ENCODE results near the gene RNF208. TPM values are rescaled to one million over a fixed set of nuclear protein-coding genes. Genes with fewer than 3 reads are reported as not detected.
A peak's percentile ranks its signal among the peaks of the same experiment; 100 is the strongest.

The RNF208 gene
- total RNA-seq, 1 donor from 2014 or later, result 9.5 TPM

DNA sequence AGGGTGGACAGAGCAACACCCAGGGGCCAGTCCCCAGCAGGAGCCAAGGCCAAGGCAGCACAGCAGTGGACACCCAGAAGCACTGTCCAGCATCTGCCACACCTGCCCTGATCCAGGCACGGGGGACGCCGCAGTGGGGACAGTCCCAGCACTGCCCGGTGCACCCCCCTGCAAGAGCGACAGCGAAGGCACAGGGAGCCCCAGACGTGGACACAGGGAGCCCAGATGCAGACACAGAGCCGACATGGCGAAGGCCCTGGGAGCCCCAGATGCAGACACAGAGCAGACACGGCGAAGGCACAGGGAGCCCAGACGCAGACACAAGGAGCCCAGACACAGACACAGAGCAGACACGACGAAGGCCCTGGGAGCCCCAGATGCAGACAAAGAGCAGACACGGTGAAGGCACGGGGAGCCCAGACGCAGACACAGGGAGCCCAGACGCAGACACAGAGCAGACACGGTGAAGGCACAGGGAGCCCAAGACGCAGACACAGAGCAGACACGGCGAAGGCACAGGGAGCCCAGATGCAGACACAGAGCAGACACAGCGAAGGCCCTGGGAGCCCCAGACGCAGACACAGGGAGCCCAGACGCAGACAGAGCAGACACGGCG lies 38.0 kb downstream of the RNF208 start:
- Mint-ChIP-seq H3K9me3 (no peaks in the 10 kb centered on the region), H3K27ac (no peak overlapping the region), H3K4me3 (ENCODE audit: low read depth) (peak overlapping the region; percentile 17), H3K27me3 (ENCODE audit: low read depth) (no peaks in the 10 kb centered on the region), H3K4me1 (ENCODE audit: low read depth) (peaks cover 14% of the 10 kb centered on the region), H3K36me3 (ENCODE audit: low read depth) (peaks cover 30% of the 10 kb centered on the region)
- DNase-seq (ENCODE audit: low spot score), result no peak
- intact Hi-C loops (cut with micrococcal nuclease), result no loop called here

DNA sequence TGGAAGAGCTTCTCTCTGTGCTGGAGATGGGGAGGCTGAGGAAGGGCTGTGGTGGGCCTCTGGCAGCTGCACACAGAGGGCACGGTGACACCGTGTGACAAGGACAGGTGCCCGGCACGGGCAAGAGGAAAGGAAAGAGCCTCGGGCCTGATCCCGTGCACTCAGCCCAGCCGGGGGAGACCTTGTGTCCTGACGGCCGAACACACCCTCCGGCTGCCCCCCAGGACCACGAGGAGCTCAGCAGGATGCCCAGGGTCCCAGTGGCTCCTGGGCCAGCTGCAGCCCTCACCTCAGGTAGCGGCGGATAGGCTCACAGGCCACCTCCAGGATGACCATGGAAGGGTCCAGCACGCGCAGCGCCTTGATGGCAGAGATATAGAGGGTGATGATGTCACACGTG lies 39.2 kb downstream of the RNF208 start:
- no peak for DNase-seq (ENCODE audit: low spot score)
- no peaks in the 10 kb centered on the region for H3K27me3 Mint-ChIP-seq (ENCODE audit: low read depth)
- peaks cover 12% of the 10 kb centered on the region for H3K4me1 Mint-ChIP-seq (ENCODE audit: low read depth)
- intact Hi-C loops (cut with micrococcal nuclease), result no loop called here
- H3K9me3 Mint-ChIP-seq, result no peaks in the 10 kb centered on the region
- H3K4me3 Mint-ChIP-seq (ENCODE audit: low read depth), result no peak overlapping the region
- H3K27ac Mint-ChIP-seq, result no peak overlapping the region
- H3K36me3 Mint-ChIP-seq (ENCODE audit: low read depth), result peaks cover 31% of the 10 kb centered on the region

DNA sequence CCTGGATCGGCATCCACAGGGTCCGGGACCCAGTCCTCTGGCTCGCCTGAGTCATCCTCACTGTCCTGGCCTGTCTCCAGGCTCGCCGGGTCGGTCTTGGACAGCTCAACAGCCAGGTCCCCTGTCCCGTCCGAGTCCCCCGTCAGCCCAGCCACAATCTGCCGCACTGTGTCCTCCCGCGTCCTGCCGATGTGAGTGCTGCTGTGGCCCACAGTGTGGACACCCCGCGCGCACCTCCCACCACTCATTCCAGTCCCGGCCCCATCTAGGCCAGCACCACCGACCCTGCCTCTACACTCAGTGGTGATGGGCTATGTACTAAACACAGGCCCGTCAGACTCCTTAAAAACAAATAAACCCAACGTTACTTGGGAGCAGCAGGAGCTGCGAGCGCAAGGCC lies 40.4 kb downstream of the RNF208 start:
- H3K36me3 Mint-ChIP-seq (ENCODE audit: low read depth), result peaks cover 32% of the 10 kb centered on the region
- no peak overlapping the region for H3K27ac Mint-ChIP-seq
- intact Hi-C loops (cut with micrococcal nuclease), result no loop called here
- H3K4me1 Mint-ChIP-seq (ENCODE audit: low read depth), result peaks cover 2% of the 10 kb centered on the region
- no peak for DNase-seq (ENCODE audit: low spot score)
- H3K27me3 Mint-ChIP-seq (ENCODE audit: low read depth), result no peaks in the 10 kb centered on the region
- H3K9me3 Mint-ChIP-seq, result no peaks in the 10 kb centered on the region
- no peak overlapping the region for H3K4me3 Mint-ChIP-seq (ENCODE audit: low read depth)

DNA sequence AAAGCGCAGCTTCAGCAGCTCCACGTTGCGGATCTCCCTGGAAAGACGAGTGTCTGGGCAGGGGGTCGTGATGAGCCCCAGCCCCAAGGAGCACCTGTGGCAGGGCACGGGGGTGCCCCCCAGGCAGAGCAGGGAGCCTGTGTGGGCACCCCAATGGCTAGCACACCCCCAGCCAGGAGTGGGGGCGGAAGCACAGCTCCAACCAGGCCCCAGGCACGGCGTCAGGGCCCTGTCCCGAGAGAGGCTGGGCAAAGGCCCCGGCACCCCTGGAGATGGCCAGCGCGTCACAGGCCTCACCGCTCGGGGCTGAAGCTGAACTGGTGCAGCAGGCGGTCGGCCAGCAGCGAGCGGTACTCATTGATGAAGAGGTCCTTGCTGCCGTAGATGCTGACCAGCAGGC lies 41.5 kb downstream of the RNF208 start:
- peaks cover 29% of the 10 kb centered on the region for H3K36me3 Mint-ChIP-seq (ENCODE audit: low read depth)
- H3K4me1 Mint-ChIP-seq (ENCODE audit: low read depth), result no peaks in the 10 kb centered on the region

DNA sequence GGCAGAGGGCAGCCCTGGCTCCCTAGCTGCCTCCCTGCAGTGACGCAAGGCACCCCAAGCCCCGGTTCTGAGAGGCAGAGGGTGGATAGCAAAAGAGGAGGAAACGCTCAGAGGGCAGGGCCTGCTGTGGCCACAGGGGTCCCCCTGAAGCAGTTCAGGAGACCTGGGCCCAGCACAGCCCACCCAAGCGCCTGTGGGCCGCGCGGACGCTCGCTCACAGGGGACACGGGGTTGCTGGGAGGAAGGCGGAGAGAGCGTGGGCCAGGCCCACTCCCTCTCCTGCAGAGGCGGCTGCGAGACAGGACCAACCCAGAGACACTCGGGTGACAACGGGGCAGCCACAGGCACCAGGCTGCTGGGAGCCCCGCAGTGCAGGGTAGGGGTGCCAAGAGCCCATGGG lies 42.3 kb downstream of the RNF208 start:
- Mint-ChIP-seq H3K27me3 (ENCODE audit: low read depth) (no peaks in the 10 kb centered on the region), H3K27ac (no peak overlapping the region), H3K4me3 (ENCODE audit: low read depth) (no peak overlapping the region), H3K36me3 (ENCODE audit: low read depth) (peaks cover 26% of the 10 kb centered on the region), H3K9me3 (no peaks in the 10 kb centered on the region), H3K4me1 (ENCODE audit: low read depth) (no peaks in the 10 kb centered on the region)
- intact Hi-C loops (cut with micrococcal nuclease), result loop anchor here (10.0 kb wide), 2 partner anchors 55 to 335 kb away; partner anchors contain the start of genes AJM1 and PHPT1
- no peak for DNase-seq (ENCODE audit: low spot score)

More for the DNA sequence above, 41.5 kb downstream of the RNF208 start:
- H3K9me3 Mint-ChIP-seq, result no peaks in the 10 kb centered on the region
- intact Hi-C loops (cut with micrococcal nuclease), result no loop called here
- DNase-seq (ENCODE audit: low spot score), result no peak
- H3K27ac Mint-ChIP-seq, result no peak overlapping the region
- H3K27me3 Mint-ChIP-seq (ENCODE audit: low read depth), result no peaks in the 10 kb centered on the region
- H3K4me3 Mint-ChIP-seq (ENCODE audit: low read depth), result no peak overlapping the region

DNA sequence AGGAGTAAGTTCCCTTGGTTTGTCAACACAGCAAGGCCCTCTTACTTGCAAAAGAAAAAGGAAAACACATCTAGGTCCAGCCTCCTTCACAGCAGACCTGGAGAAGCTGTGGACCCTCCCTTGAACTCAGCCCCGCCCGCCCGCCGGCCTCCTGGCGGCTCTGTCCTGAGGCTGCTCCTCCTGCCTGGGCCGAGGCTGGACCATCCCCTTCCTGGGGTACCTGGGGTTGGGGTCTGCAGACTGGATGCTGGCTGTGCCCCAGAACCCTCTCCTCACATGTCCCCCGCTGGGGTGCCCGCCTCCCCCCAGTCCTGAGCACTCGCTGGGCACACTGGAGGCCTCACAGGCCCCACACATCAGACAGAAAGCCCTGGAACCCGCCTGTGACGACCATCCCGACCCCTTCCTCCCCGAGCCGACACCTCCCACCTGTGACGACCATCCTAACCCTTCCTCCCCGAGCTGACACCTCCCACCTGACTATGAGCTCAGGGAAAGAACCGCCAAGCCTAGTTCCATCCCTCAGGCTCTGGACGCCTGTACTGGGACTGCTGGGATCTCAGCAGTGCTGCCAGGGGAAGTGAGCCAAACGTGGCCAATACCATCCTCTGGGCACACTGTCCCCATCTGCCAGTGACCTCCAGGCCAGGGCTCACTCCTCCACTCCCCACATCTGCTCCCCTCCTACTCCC lies 43.0 kb downstream of the RNF208 start:
- no peak for DNase-seq (ENCODE audit: low spot score)
- Mint-ChIP-seq H3K4me1 (ENCODE audit: low read depth) (no peaks in the 10 kb centered on the region), H3K27ac (no peak overlapping the region), H3K36me3 (ENCODE audit: low read depth) (peaks cover 21% of the 10 kb centered on the region), H3K4me3 (ENCODE audit: low read depth) (no peak overlapping the region), H3K27me3 (ENCODE audit: low read depth) (no peaks in the 10 kb centered on the region), H3K9me3 (no peaks in the 10 kb centered on the region)
- intact Hi-C loops (cut with micrococcal nuclease), result loop anchor here (10.0 kb wide), 2 partner anchors 54 to 334 kb away; partner anchors contain the start of genes AJM1 and PHPT1

DNA sequence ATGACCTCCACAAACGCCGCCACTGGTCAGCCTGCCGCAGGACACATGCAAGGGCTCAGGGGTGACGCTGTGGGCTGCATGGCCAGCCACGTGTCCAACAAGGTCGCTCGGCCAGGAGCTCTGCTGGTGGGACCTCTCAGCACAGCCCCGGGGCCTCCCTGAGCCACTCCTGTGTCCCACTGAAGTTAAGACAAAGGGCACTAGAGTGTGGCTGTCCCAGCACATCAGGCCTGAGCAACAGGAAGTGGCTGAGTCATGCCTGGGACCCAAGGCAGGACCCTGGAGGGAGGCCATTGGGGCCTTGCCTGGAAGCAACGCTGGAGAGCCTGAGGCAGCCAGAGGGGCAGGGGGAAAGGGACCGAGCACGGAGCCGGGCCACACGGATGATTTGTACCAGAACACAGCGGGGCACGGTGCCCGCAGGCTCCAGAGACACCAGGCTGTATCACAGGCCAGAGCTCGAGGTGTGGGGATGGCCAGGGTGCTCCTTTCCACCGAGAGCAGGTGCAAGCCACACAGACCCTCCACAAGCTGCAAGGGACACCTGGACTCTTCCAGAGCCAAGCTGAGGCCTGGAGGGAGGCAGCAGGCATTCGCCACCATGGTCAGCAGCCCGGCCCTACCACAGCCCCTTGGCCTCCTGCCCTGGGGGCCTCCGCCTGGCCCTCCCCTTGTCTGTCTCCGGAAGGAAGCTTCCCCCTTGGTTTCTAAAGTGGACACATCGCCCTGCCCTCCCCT lies 43.7 kb downstream of the RNF208 start:
- H3K4me3 Mint-ChIP-seq (ENCODE audit: low read depth), result no peak overlapping the region
- intact Hi-C loops (cut with micrococcal nuclease), result loop anchor here (10.0 kb wide), 2 partner anchors 54 to 334 kb away; partner anchors contain the start of genes AJM1 and PHPT1

DNA sequence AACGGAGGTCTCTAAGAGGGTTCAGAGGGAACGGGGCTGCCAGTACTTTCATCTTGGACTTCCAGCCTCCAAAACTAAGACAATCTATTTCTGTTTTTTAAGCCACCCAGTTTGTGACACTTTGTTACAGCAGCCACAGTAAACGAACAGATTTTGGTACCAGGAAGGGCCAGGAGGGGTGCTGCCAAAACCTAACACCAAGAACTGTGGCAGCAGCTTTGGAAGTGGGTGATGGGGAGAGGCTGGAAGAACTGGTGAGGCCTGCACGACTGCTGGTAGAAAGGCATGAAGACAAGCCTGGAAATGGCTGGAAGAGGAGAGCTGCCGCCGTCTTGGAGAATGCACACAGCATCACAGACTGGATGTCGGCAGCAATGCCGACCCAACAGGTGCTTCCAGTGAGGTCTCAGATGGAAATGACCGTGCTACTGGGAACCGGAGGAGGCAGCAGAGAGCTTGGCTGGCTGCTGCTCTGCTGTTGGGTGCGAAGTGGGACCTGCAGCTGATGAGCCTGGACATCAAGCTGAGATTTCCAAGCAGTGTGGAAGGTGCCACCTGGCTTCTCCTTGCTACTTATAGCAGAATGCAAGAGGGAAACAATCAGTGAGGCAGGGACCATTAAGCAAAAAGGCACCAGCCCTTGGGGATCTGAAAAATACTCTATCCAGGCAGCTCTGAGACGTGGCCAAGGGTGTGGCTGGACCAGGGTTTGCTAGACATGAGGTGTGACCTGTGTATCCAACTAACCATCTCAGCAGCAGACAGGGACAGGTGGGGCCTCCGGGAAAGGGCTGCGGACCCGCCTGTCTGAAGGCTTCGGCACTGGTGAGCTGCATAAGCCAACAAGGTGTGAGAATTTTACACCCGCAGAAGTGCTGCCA lies 45.5 kb downstream of the RNF208 start:
- Mint-ChIP-seq H3K27ac (no peak overlapping the region), H3K4me3 (ENCODE audit: low read depth) (no peak overlapping the region), H3K36me3 (ENCODE audit: low read depth) (peaks cover 9% of the 10 kb centered on the region), H3K27me3 (ENCODE audit: low read depth) (peaks cover 5% of the 10 kb centered on the region), H3K4me1 (ENCODE audit: low read depth) (no peaks in the 10 kb centered on the region), H3K9me3 (no peaks in the 10 kb centered on the region)
- no peak for DNase-seq (ENCODE audit: low spot score)
- intact Hi-C loops (cut with micrococcal nuclease), result loop anchor here (10.0 kb wide), 2 partner anchors 52 to 332 kb away; partner anchors contain the start of genes AJM1 and PHPT1

More for the DNA sequence above, 43.7 kb downstream of the RNF208 start:
- no peaks in the 10 kb centered on the region for H3K27me3 Mint-ChIP-seq (ENCODE audit: low read depth)
- no peak for DNase-seq (ENCODE audit: low spot score)
- no peaks in the 10 kb centered on the region for H3K9me3 Mint-ChIP-seq
- H3K36me3 Mint-ChIP-seq (ENCODE audit: low read depth), result peaks cover 15% of the 10 kb centered on the region
- H3K27ac Mint-ChIP-seq, result no peak overlapping the region
- no peaks in the 10 kb centered on the region for H3K4me1 Mint-ChIP-seq (ENCODE audit: low read depth)

DNA sequence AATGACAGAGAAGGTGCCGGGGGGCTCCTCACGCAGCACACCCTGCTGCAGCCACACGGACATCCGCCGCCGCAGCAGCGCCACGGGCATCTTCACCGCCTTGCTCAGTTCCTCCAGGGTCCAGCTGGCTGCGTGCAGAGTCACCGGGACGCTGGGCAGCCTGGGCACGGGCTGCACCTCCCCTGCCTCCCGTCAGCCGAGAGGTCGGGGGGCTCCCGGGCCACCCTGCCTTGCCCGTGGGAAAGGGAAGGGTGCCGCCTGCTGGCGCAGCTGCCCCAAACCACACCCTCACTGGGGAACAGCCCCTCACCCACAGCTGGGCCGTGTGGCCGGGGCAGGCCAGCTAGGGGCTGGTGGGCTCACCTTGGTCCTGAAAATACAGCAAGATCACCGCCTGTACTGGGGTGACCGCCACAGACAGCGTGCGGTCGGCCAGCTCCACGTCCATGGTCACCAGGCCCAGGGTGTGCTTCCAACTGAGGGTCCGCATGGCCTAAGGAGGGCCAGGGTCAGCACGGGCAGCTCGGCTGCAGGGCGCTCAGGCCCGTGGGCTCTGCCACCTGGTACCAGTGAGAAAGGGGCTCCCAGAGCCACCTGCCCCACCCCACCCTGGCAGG lies 46.6 kb downstream of the RNF208 start:
- Mint-ChIP-seq H3K27ac (no peak overlapping the region), H3K4me1 (ENCODE audit: low read depth) (no peaks in the 10 kb centered on the region), H3K9me3 (no peaks in the 10 kb centered on the region), H3K36me3 (ENCODE audit: low read depth) (peaks cover 8% of the 10 kb centered on the region), H3K27me3 (ENCODE audit: low read depth) (peaks cover 8% of the 10 kb centered on the region), H3K4me3 (ENCODE audit: low read depth) (no peak overlapping the region)
- no peak for DNase-seq (ENCODE audit: low spot score)
- intact Hi-C loops (cut with micrococcal nuclease), result loop anchor here (10.0 kb wide), 2 partner anchors 51 to 331 kb away; partner anchors contain the start of genes AJM1 and PHPT1

DNA sequence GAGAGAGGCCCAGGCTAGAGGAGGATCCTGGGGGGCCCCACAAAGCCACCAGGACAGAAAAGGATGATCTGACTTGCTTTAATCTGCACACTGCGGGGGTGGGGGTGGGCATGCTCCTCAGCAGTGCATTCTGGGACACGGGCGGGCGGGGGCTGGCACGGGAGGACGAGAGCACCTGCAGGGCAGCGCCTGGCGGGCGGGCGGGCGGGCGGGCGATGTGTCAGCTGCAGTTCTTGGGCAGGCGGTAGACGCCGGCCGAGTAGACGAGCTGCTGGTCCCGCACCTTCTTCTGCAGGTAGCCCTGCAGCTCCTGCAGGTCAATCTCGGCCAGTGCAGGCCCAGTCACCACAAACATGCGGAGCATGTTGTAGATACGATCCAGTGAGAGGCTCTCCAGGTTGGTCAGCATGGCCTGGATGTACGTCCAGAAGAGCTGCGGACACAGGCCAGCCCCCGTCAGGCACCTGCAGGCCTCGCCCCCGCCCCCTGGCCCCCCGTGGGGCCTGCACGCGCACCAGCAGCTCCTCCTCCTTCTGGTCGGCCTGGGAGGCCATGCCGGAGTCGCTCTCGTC lies 47.2 kb downstream of the RNF208 start:
- intact Hi-C loops (cut with micrococcal nuclease), result loop anchor here (10.0 kb wide), 2 partner anchors 50 to 330 kb away; partner anchors contain the start of genes AJM1 and PHPT1
- DNase-seq (ENCODE audit: low spot score), result no peak
- Mint-ChIP-seq H3K4me3 (ENCODE audit: low read depth) (no peak overlapping the region), H3K27ac (no peak overlapping the region), H3K4me1 (ENCODE audit: low read depth) (no peaks in the 10 kb centered on the region), H3K36me3 (ENCODE audit: low read depth) (peaks cover 8% of the 10 kb centered on the region), H3K27me3 (ENCODE audit: low read depth) (peaks cover 13% of the 10 kb centered on the region), H3K9me3 (no peaks in the 10 kb centered on the region)

DNA sequence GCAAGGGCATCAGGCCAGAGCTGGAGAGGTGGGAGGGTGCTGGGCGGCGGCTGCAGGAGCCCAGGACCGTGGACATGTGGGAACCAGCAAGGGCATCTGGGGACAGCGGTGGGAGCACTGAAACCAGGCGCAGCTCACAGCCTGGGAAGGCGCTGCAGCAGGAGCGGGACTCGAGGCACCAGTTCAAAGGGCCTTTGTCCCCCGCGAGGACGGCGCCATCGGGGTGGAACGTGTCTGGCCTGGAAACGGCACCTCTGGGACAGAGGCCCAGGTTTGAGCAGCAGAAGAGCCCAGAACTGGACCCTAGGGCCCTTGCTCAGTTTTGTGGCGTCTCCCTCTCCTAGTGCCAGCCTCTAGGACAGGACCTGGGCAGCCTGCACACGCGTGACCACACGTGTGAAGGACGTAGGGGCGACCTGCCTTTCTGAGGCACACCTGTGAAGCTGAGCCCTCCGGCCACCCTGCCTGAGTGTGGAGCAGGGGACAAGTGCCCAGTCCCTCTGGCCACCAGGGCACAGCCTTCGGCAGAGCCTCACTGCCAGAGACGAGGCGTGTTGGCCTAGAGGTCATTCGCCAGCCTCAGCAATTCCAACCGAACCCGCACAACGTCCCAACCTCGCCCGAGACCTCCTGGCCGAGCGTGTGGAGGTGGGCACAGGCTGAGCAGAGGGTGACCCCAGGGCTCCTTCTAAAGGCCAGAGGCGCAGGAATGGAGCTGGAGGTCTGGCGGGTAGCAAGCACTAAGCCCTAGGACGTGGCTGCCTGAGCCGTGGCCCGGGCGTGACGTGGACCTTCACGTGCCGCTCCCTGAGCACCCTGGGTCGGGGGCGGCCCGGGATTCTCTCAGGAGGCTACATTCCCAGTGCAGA lies 48.0 kb downstream of the RNF208 start:
- intact Hi-C loops (cut with micrococcal nuclease), result loop anchor here (10.0 kb wide), 2 partner anchors 49 to 329 kb away; partner anchors contain the start of genes AJM1 and PHPT1
- Mint-ChIP-seq H3K4me1 (ENCODE audit: low read depth) (no peaks in the 10 kb centered on the region), H3K27me3 (ENCODE audit: low read depth) (peaks cover 13% of the 10 kb centered on the region), H3K9me3 (no peaks in the 10 kb centered on the region), H3K27ac (no peak overlapping the region), H3K4me3 (ENCODE audit: low read depth) (no peak overlapping the region), H3K36me3 (ENCODE audit: low read depth) (peaks cover 8% of the 10 kb centered on the region)
- DNase-seq (ENCODE audit: low spot score), result no peak
